Small intestine (tissue), 7 donors: Measurements from ENCODE around the gene SLC25A13. TPM values are rescaled to one million over a fixed set of nuclear protein-coding genes. Genes with fewer than 3 reads are reported as not detected.

Source experiments
- DNase-seq, 2 donors: peaks; one replicate each; pipeline versions ENCODE4 v3.0.0 to v3.0.0-alpha.2; 2013
- FAIRE-seq: peaks from 2 replicates; lab custom pipeline; 2012; peaks lifted over from hg19 to GRCh38; lab: Jason Lieb, UNC
- H3K27ac ChIP-seq, 3 donors: one replicate each; pipeline ENCODE4 v1.5.1; 2013; ENCODE audit warnings: low read length in 2 of 3, mild to moderate bottlenecking in 2 of 3, control low read depth in 1 of 3, inconsistent platforms in 1 of 3, low read depth in 1 of 3, moderate library complexity in 1 of 3
- H3K27me3 ChIP-seq, 3 donors: one replicate each; pipeline ENCODE4 v1.6.1; 2013; ENCODE audit warnings: low read length in 3 of 3, inconsistent platforms in 1 of 3; ENCODE audit not compliant: control insufficient read depth in 3 of 3, insufficient read depth in 3 of 3
- H3K36me3 ChIP-seq, 3 donors: one replicate each; pipeline ENCODE4 v1.6.1; 2013; ENCODE audit warnings: low read length in 3 of 3, inconsistent platforms in 1 of 3, low read depth in 1 of 3, mild to moderate bottlenecking in 1 of 3, moderate library complexity in 1 of 3; ENCODE audit not compliant: control insufficient read depth in 3 of 3, insufficient read depth in 2 of 3
- H3K4me1 ChIP-seq, 3 donors: one replicate each; pipeline ENCODE4 v1.6.1; 2013; ENCODE audit warnings: low read length in 2 of 3, inconsistent platforms in 1 of 3, low read depth in 1 of 3, mild to moderate bottlenecking in 1 of 3, moderate library complexity in 1 of 3; ENCODE audit not compliant: control insufficient read depth in 3 of 3, insufficient read depth in 2 of 3
- H3K4me3 ChIP-seq, 3 donors: one replicate each; pipeline ENCODE4 v1.5.1; 2013; ENCODE audit warnings: low read length in 3 of 3, control low read depth in 1 of 3, inconsistent platforms in 1 of 3, low read depth in 1 of 3, mild to moderate bottlenecking in 1 of 3, moderate library complexity in 1 of 3
- H3K9me3 ChIP-seq, 2 donors: one replicate each; pipeline ENCODE4 v1.6.1; 2013; ENCODE audit warnings: low read depth in 1 of 2, low read length in 1 of 2; ENCODE audit not compliant: control insufficient read depth in 2 of 2, insufficient read depth in 1 of 2
- WGBS, 3 donors: extraction: QIAGEN DNeasy Blood & Tissue Kit; methylation state at CpG; one replicate each; pipeline ENCODE4 v1.1.7; 2013; 5-methylcytosine and 5-hydroxymethylcytosine counted together
- polyA plus RNA-seq, 4 donors: library from polyadenylated mRNA; stranded (reverse) in 3 of 4; unstranded in 1 of 4; fragments of 200-250 nt in 3 of 4; fragments of 120-200 nt in 1 of 4; gene quantifications; one replicate each; pipeline versions ENCODE4 v1.2.1 to v1.2.3, GENCODE V29; 2013
- donor health status: healthy with polysubstance abuse.
- donor health status: control.
- donor health status: control.
- donor health status: Bipolar disorder and iron deficiency.
- donor health status: healthy.

SLC25A13 gene
- polyA plus RNA-seq, 4 donors: 25.9 to 49.0 (median 39.4) TPM

GRCh38 chr7:96354881-96355280 is 33.0 kb upstream of the SLC25A13 start:
- Histone ChIP-seq H3K4me3 (no peak overlapping the region), H3K27me3 (peaks cover 0 to 2% (median 0%) of the 10 kb centered on the region in 3 donors), H3K27ac (no peak overlapping the region), H3K9me3 (peaks cover 0 to 1% of the 10 kb centered on the region in 2 donors), H3K4me1 (no peaks in the 10 kb centered on the region), H3K36me3 (no peaks in the 10 kb centered on the region)
- FAIRE-seq (no peak), DNase-seq (no peak)
- 63 to 89% (median 72%) methylated on average over 3 of the region's 3 CpGs for WGBS, 3 donors

- H3K9me3 ChIP-seq: peaks cover 0 to 6% of the 10 kb centered on the region in 2 donors
- no peaks in the 10 kb centered on the region for H3K27me3 ChIP-seq
- H3K27ac ChIP-seq: peak overlapping the region in 2 of 3 donors; percentile 76 to 83
- peak; percentile 30 to 99 for DNase-seq
- no peaks in the 10 kb centered on the region for H3K36me3 ChIP-seq
- H3K4me1 ChIP-seq: no peaks in the 10 kb centered on the region
- FAIRE-seq: no peak
- 10 to 38% (median 29%) methylated on average over 3 of the region's 3 CpGs for WGBS, 3 donors
- no peak overlapping the region for H3K4me3 ChIP-seq
Observed at GRCh38 chr7:96349572-96349971, 27.7 kb upstream of the SLC25A13 start.

DNA sequence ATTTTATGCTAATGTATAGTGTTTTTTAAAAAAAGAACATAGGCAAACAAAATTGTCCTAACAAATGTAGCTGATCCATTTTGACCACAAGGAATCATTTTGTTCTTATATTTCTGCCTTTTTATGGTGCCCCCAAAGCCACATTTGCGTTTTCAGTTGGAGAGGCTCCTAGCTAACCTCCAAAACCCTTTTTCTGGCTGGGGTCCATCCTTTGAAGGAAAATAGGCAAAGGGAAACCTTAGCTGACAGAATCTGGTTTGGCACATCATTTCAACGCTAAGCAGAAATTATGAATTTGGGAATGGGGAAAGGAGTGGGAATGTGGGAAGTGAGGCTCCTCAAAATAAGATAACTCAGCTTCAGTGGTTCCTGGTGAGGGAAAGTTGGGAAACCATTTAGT is 25.6 kb upstream of the SLC25A13 start:
- FAIRE-seq: no peak
- WGBS, 3 donors: 90 to 93% (median 93%) methylated on average over 2 of the region's 2 CpGs
- H3K27me3 ChIP-seq: no peaks in the 10 kb centered on the region
- no peaks in the 10 kb centered on the region for H3K36me3 ChIP-seq
- H3K4me3 ChIP-seq: no peak overlapping the region
- no peak for DNase-seq
- H3K27ac ChIP-seq: no peak overlapping the region
- H3K9me3 ChIP-seq: peaks cover 0 to 6% of the 10 kb centered on the region in 2 donors
- no peaks in the 10 kb centered on the region for H3K4me1 ChIP-seq

DNA sequence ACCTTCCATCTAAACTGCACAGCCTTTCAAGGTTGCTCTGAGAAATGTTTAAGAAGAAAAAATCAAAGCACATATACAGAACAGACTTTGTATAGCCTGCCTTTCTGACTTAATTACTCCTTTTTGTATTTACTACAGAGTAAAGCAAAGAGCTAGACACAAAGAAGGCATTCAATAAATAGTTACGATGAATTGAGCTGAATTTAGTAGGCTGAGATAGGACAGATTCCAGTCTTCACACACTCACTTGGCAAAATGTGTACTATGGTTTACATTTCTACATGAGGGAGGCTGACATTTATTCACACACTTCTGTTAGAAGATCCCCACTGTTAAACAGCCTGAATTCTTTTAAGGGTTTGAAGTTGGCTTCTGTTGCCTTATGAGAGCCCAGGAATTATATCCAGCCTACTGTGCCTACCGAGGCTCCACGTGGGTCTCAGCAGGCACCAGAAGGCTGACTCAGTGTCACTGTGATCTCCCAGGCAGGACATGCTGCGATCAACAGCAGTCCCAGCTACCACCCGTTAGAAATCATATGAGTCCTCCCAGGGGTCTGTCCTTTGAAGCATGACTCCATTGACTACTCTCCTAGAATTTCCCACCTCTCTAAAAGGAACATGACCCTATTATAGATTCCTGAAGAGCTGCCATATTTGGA is 24.5 kb upstream of the SLC25A13 start:
- no peak overlapping the region for H3K27ac ChIP-seq
- no peak for FAIRE-seq
- H3K4me3 ChIP-seq: no peak overlapping the region
- H3K36me3 ChIP-seq: no peaks in the 10 kb centered on the region
- H3K27me3 ChIP-seq: no peaks in the 10 kb centered on the region
- H3K9me3 ChIP-seq: peaks cover 0 to 6% of the 10 kb centered on the region in 2 donors
- WGBS, 3 donors: 56 to 74% (median 72%) methylated on average over 5 of the region's 5 CpGs
- H3K4me1 ChIP-seq: no peaks in the 10 kb centered on the region
- DNase-seq: no peak

GRCh38 chr7:96344236-96344635 is 22.3 kb upstream of the SLC25A13 start:
- Histone ChIP-seq H3K27me3 (no peaks in the 10 kb centered on the region), H3K4me1 (no peaks in the 10 kb centered on the region), H3K27ac (no peak overlapping the region), H3K36me3 (no peaks in the 10 kb centered on the region), H3K4me3 (no peak overlapping the region), H3K9me3 (no peaks in the 10 kb centered on the region)
- DNase-seq (no peak), FAIRE-seq (no peak)
- WGBS, 3 donors: 87 to 93% (median 88%) methylated on average over 2 of the region's 2 CpGs

DNA sequence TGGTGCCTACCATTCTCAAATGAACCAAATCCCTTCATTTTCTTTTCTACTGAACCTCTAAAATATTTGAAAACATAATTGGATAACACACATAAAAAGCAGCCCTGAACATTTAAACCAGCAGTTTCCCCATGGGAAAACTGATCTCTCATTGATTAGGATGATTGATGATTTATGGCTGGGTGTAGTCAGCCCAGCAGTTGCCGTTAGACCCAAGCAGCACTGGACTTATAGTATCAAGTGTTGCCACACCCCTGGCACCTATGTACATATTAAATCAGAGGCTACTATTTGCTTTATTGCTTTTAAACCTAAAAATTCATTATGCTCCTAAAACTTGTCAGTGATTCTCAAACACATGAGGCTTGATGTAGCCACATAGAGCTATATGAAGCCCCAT is 20.2 kb upstream of the SLC25A13 start:
- no peaks in the 10 kb centered on the region for H3K27me3 ChIP-seq
- DNase-seq (peak in 1 of 2 donors; percentile 76), FAIRE-seq (no peak)
- no peaks in the 10 kb centered on the region for H3K4me1 ChIP-seq
- WGBS, 3 donors: 14 to 49% (median 48%) methylated on average over 1 of the region's 1 CpG
- no peak overlapping the region for H3K27ac ChIP-seq
- H3K9me3 ChIP-seq: no peaks in the 10 kb centered on the region
- H3K36me3 ChIP-seq: no peaks in the 10 kb centered on the region
- no peak overlapping the region for H3K4me3 ChIP-seq

DNA sequence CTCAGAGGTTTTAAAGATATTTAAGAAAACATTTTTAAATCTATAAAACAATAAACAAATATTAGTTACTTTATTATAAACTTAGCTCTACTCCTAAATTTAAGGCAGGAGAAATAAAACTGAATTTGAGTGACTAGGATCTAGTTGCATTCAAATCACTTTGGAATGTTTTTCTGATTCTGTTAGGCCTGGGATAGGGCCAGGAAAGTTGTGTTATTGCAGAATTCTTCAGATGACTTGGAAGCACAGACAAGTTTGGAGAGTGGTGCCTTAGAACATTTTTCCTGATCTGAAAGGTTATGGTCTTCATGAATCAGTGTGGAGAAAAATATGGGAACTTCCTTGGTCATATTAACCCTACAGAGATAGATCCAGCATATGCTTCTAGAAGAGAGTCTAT is 15.6 kb upstream of the SLC25A13 start:
- H3K27me3 ChIP-seq: no peaks in the 10 kb centered on the region
- H3K4me1 ChIP-seq: no peaks in the 10 kb centered on the region
- H3K27ac ChIP-seq: no peak overlapping the region
- FAIRE-seq: no peak
- DNase-seq: no peak
- H3K9me3 ChIP-seq: peaks cover 0 to 3% of the 10 kb centered on the region in 2 donors
- no peaks in the 10 kb centered on the region for H3K36me3 ChIP-seq
- H3K4me3 ChIP-seq: no peak overlapping the region

- Histone ChIP-seq H3K36me3 (no peaks in the 10 kb centered on the region), H3K4me1 (no peaks in the 10 kb centered on the region), H3K27ac (no peak overlapping the region), H3K9me3 (peaks cover 0 to 4% of the 10 kb centered on the region in 2 donors), H3K4me3 (no peak overlapping the region), H3K27me3 (no peaks in the 10 kb centered on the region)
- FAIRE-seq: no peak
- no peak for DNase-seq
- 82 to 86% (median 83%) methylated on average over 3 of the region's 3 CpGs for WGBS, 3 donors
Observed at GRCh38 chr7:96332325-96332724, 10.4 kb upstream of the SLC25A13 start.

DNA sequence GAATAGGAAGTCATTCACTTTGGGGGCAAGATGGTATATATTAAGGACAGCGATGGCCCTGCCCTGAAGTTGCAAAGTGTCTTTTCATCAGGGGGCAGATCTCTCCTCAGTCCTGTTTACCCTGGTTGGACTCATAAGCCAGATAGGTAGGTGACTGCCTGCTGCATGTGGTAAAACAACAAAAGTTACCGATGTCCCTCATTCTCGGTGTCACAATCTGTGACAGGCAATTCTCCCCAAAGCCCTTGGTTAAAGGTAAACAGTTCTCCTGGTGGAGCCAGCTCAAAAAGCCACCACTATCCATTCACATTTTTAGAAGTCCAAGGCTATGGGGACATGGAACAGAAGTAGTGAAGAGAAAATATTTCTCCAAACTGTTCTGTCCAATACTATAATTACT is 9.9 kb upstream of the SLC25A13 start:
- H3K27ac ChIP-seq: no peak overlapping the region
- H3K27me3 ChIP-seq: no peaks in the 10 kb centered on the region
- no peaks in the 10 kb centered on the region for H3K4me1 ChIP-seq
- no peaks in the 10 kb centered on the region for H3K36me3 ChIP-seq
- no peak for DNase-seq
- no peak for FAIRE-seq
- peaks cover 0 to 6% of the 10 kb centered on the region in 2 donors for H3K9me3 ChIP-seq
- no peak overlapping the region for H3K4me3 ChIP-seq
- WGBS, 3 donors: 91 to 99% (median 94%) methylated on average over 3 of the region's 3 CpGs
